Measurements from ENCODE around the gene PRKCA. TPM values are rescaled to one million over a fixed set of nuclear protein-coding genes. Genes with fewer than 3 reads are reported as not detected.

Gene PRKCA
- total RNA-seq, 3 donors from 2014 or later (not counting 1 experiment from before 2014, with no cell fraction given), result 19.6 to 29.0 (median 20.4) TPM

DNA sequence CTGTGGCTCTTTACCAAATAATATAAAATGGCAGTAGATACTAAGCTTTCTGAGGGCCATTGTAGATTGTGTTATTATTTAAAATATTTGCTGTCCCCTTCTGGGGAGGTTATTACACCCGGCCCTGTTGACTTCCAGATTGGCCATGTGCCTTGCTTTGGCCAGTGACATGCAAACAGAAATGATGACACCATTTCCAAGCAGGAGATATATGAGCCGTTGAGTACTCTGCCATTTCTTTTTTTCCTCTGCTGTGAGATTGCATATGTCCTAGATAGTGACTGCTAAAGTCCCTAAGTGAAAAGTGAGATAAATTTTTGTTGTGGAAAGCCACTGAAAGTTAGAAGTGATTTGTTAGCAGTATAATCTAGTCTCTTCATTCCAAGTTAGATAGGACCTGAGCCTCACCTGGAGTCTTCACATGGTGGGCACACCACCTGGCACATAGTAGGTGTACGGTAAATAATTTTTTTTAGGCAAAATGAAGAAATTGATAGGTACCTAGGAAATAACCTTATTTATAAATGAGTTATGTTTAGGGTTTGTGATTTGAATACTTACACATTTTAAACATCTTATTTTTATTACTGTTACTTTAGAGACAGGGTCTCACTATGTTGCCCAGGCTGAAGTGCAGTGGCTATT, 328.5 kb downstream of the PRKCA start:
- Histone ChIP-seq H3K4me1 (ENCODE audit: control insufficient read depth, insufficient read depth, low read length) (peaks cover 6% of the 10 kb centered on the region), H3K36me3 (ENCODE audit: control insufficient read depth, insufficient read depth, low read length) (no peaks in the 10 kb centered on the region), H3K27ac (ENCODE audit: low read length) (no peak overlapping the region), H3K9me3 (ENCODE audit: control insufficient read depth, insufficient read depth, low read length) (no peaks in the 10 kb centered on the region), H3K27me3 (ENCODE audit: control insufficient read depth, insufficient read depth, low read length) (no peaks in the 10 kb centered on the region), H3K4me3 (ENCODE audit: low read length) (no peak overlapping the region)
- ATAC-seq (no peak), DNase-seq (no peak)
- Mint-ChIP-seq H3K27ac (no peak overlapping the region), H3K4me3 (no peak overlapping the region), H3K9me3 (no peaks in the 10 kb centered on the region), H3K27me3 (ENCODE audit: low read depth in 2 of 2) (no peaks in the 10 kb centered on the region), H3K36me3 (no peaks in the 10 kb centered on the region), H3K4me1 (peaks cover 9 to 25% of the 10 kb centered on the region in 2 donors)
- intact Hi-C loops (cut with micrococcal nuclease), result no loop called here
- TF ChIP-seq, protein P1, sequence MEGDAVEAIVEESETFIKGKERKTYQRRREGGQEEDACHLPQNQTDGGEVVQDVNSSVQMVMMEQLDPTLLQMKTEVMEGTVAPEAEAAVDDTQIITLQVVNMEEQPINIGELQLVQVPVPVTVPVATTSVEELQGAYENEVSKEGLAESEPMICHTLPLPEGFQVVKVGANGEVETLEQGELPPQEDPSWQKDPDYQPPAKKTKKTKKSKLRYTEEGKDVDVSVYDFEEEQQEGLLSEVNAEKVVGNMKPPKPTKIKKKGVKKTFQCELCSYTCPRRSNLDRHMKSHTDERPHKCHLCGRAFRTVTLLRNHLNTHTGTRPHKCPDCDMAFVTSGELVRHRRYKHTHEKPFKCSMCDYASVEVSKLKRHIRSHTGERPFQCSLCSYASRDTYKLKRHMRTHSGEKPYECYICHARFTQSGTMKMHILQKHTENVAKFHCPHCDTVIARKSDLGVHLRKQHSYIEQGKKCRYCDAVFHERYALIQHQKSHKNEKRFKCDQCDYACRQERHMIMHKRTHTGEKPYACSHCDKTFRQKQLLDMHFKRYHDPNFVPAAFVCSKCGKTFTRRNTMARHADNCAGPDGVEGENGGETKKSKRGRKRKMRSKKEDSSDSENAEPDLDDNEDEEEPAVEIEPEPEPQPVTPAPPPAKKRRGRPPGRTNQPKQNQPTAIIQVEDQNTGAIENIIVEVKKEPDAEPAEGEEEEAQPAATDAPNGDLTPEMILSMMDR (IDR thresholded peaks at IDR 0.05), result no peak
- WGBS (ENCODE audit: insufficient coverage), result 86% methylated on average over 3 of the region's 3 CpGs

- Mint-ChIP-seq H3K4me1 (peaks cover 12 to 29% of the 10 kb centered on the region in 2 donors), H3K4me3 (no peak overlapping the region), H3K27ac (no peak overlapping the region), H3K9me3 (no peaks in the 10 kb centered on the region), H3K36me3 (no peaks in the 10 kb centered on the region), H3K27me3 (ENCODE audit: low read depth in 2 of 2) (no peaks in the 10 kb centered on the region)
- H3K4me3 ChIP-seq (ENCODE audit: low read length), result no peak overlapping the region
- no peaks in the 10 kb centered on the region for H3K9me3 ChIP-seq (ENCODE audit: control insufficient read depth, insufficient read depth, low read length)
- intact Hi-C loops (cut with micrococcal nuclease), result no loop called here
- H3K27me3 ChIP-seq (ENCODE audit: control insufficient read depth, insufficient read depth, low read length), result no peaks in the 10 kb centered on the region
- peaks cover 13% of the 10 kb centered on the region for H3K4me1 ChIP-seq (ENCODE audit: control insufficient read depth, insufficient read depth, low read length)
- WGBS (ENCODE audit: insufficient coverage), result 75% methylated on average over 3 of the region's 3 CpGs
- no peak for ATAC-seq
- TF ChIP-seq, protein P1 (IDR thresholded peaks at IDR 0.05), result no peak
- H3K27ac ChIP-seq (ENCODE audit: low read length), result no peak overlapping the region
- H3K36me3 ChIP-seq (ENCODE audit: control insufficient read depth, insufficient read depth, low read length), result no peaks in the 10 kb centered on the region
- no peak for DNase-seq
Measured at GRCh38 chr17:66632731-66633130, 330.3 kb downstream of the PRKCA start.

GRCh38 chr17:66633317-66633965, 331.0 kb downstream of the PRKCA start:
- Histone ChIP-seq H3K4me1 (ENCODE audit: control insufficient read depth, insufficient read depth, low read length) (peaks cover 13% of the 10 kb centered on the region), H3K4me3 (ENCODE audit: low read length) (no peak overlapping the region), H3K27me3 (ENCODE audit: control insufficient read depth, insufficient read depth, low read length) (no peaks in the 10 kb centered on the region), H3K27ac (ENCODE audit: low read length) (no peak overlapping the region), H3K36me3 (ENCODE audit: control insufficient read depth, insufficient read depth, low read length) (no peaks in the 10 kb centered on the region), H3K9me3 (ENCODE audit: control insufficient read depth, insufficient read depth, low read length) (no peaks in the 10 kb centered on the region)
- Mint-ChIP-seq H3K36me3 (no peaks in the 10 kb centered on the region), H3K27ac (peak overlapping the region in 1 of 2 donors; percentile 0), H3K27me3 (ENCODE audit: low read depth in 2 of 2) (no peaks in the 10 kb centered on the region), H3K4me3 (no peak overlapping the region), H3K9me3 (no peaks in the 10 kb centered on the region), H3K4me1 (peaks cover 12 to 29% of the 10 kb centered on the region in 2 donors)
- WGBS (ENCODE audit: insufficient coverage), result 42% methylated on average over 2 of the region's 3 CpGs
- ATAC-seq (peak; percentile 45 to 79 (median 76)), DNase-seq (peak in 1 of 2 donors; percentile 49)
- TF ChIP-seq, protein P1 (IDR thresholded peaks at IDR 0.05), result no peak
- intact Hi-C loops (cut with micrococcal nuclease), result no loop called here
